WTC11 (cell line): ENCODE measurements around the gene CASKIN1. TPM values are rescaled to one million over a fixed set of nuclear protein-coding genes. Genes with fewer than 3 reads are reported as not detected.

Experiments
- ATAC-seq: fragments of 200-7000 bp; cut with Tn5 transposase; 2 replicates; pipeline ENCODE4 v1.10.0; 2021; ENCODE audit warnings: mild to moderate bottlenecking, moderate library complexity
- CTCF ChIA-PET: fragments of 300-600 bp; sonication (Branson Sonifier 250); formaldehyde crosslinking; loops from one replicate; lab custom pipeline; 2021; ENCODE audit warnings: antibody characterized with exemption; lab: Charles Lee
- POLR2A ChIA-PET: fragments of 350-600 bp; sonication (Branson Sonifier 250); formaldehyde crosslinking; loops from one replicate; lab custom pipeline; 2021; ENCODE audit warnings: antibody characterized with exemption; lab: Charles Lee
- DNase-seq: peaks from one replicate; pipeline ENCODE4 v3.0.0; 2021; ENCODE audit warnings: low spot score
- H3K27ac Mint-ChIP-seq: 2 replicates; pipeline ENCODE4 v1.8.0; 2021; ENCODE audit warnings: mixed read lengths
- H3K27me3 Mint-ChIP-seq: 2 replicates; pipeline ENCODE4 v1.8.0; 2021; ENCODE audit warnings: low read depth, mild to moderate bottlenecking, moderate library complexity, mixed read lengths
- H3K36me3 Mint-ChIP-seq: 2 replicates; pipeline ENCODE4 v1.8.0; 2021; ENCODE audit warnings: mixed read lengths
- H3K4me1 Mint-ChIP-seq: 2 replicates; pipeline ENCODE4 v1.8.0; 2022; ENCODE audit warnings: mixed read lengths
- H3K4me3 Mint-ChIP-seq: 2 replicates; pipeline ENCODE4 v1.8.0; 2021; ENCODE audit warnings: mild to moderate bottlenecking, moderate library complexity, mixed read lengths
- H3K9me3 Mint-ChIP-seq: 2 replicates; pipeline ENCODE4 v1.8.0; 2021; ENCODE audit warnings: mixed read lengths
- CREB1 ChIP-seq: sonication (generic); formaldehyde crosslinking; IDR thresholded peaks from 2 replicates; pipeline ENCODE4 v1.8.0; 2023; ENCODE audit warnings: mild to moderate bottlenecking, missing genetic modification reagents
- FOXJ3 ChIP-seq: sonication (generic); formaldehyde crosslinking; IDR thresholded peaks from 2 replicates; pipeline ENCODE4 v1.9.0; 2021; ENCODE audit warnings: missing genetic modification reagents, mild to moderate bottlenecking, borderline replicate concordance
- FOXP1 ChIP-seq: sonication (generic); formaldehyde crosslinking; IDR thresholded peaks from 2 replicates; pipeline ENCODE4 v1.8.0; 2022; ENCODE audit warnings: missing genetic modification reagents, mild to moderate bottlenecking, moderate library complexity, borderline replicate concordance
- JAZF1 ChIP-seq: fragments of 250-450 bp; sonication (Bioruptor Pico); IDR thresholded peaks from 2 replicates; pipeline ENCODE4 v1.9.0; 2021; ENCODE audit warnings: moderate library complexity, mild to moderate bottlenecking, inconsistent platforms
- NR1H2 ChIP-seq: sonication (generic); formaldehyde crosslinking; IDR thresholded peaks from 2 replicates; pipeline ENCODE4 v1.9.0; 2021; ENCODE audit warnings: mild to moderate bottlenecking, moderate library complexity, missing genetic modification reagents
- ZNF138 ChIP-seq: sonication (generic); formaldehyde crosslinking; conservative IDR thresholded peaks from 2 replicates; pipeline ENCODE4 v1.8.1; 2022; ENCODE audit warnings: mild to moderate bottlenecking, moderate library complexity, missing genetic modification reagents
- ZNF317 ChIP-seq: sonication (generic); formaldehyde crosslinking; IDR thresholded peaks from 2 replicates; pipeline ENCODE4 v1.8.1; 2023; ENCODE audit warnings: low read depth, mild to moderate bottlenecking, moderate library complexity, missing genetic modification reagents, borderline replicate concordance
- ZNF671 ChIP-seq: fragments of 250-450 bp; sonication (Bioruptor Pico); IDR thresholded peaks from 2 replicates; pipeline ENCODE4 v1.8.0; 2021; ENCODE audit warnings: mild to moderate bottlenecking
- total RNA-seq: library from RNA; stranded (reverse); gene quantifications from 3 replicates; pipeline ENCODE4 v1.2.3, GENCODE V29; 2021
- TF ChIP-seq, protein P1 (sequence below): sonication (generic); formaldehyde crosslinking; IDR thresholded peaks from 2 replicates; pipeline ENCODE4 v1.8.1; 2022; ENCODE audit warnings: mild to moderate bottlenecking, missing genetic modification reagents, moderate library complexity, borderline replicate concordance
- TF ChIP-seq, protein P2 (sequence below): sonication (generic); formaldehyde crosslinking; IDR thresholded peaks from 2 replicates; pipeline ENCODE4 v1.8.1; 2023; ENCODE audit warnings: mild to moderate bottlenecking, missing genetic modification reagents
- TF ChIP-seq, protein P3 (sequence below): fragments of 250-450 bp; sonication (Bioruptor Pico); IDR thresholded peaks from 2 replicates; pipeline ENCODE4 v1.9.0; 2021; ENCODE audit warnings: mild to moderate bottlenecking
- TF ChIP-seq, protein P4 (sequence below): sonication (generic); formaldehyde crosslinking; conservative IDR thresholded peaks from 2 replicates; pipeline ENCODE4 v1.8.1; 2022; ENCODE audit warnings: mild to moderate bottlenecking, missing genetic modification reagents
- TF ChIP-seq, protein P5 (sequence below): sonication (generic); formaldehyde crosslinking; IDR thresholded peaks from 2 replicates; pipeline ENCODE4 v1.8.1; 2023; ENCODE audit warnings: mild to moderate bottlenecking, moderate library complexity, missing genetic modification reagents
- TF ChIP-seq, protein P6 (sequence below): fragments of 250-450 bp; sonication (Bioruptor Pico); IDR thresholded peaks from 2 replicates; pipeline ENCODE4 v1.9.0; 2021; ENCODE audit warnings: mild to moderate bottlenecking
- TF ChIP-seq, protein P7 (sequence below): sonication (generic); formaldehyde crosslinking; IDR thresholded peaks from 2 replicates; pipeline ENCODE4 v1.8.1; 2023; ENCODE audit warnings: mild to moderate bottlenecking, missing genetic modification reagents, borderline replicate concordance
- TF ChIP-seq, protein P8 (sequence below): sonication (generic); formaldehyde crosslinking; IDR thresholded peaks from 2 replicates; pipeline ENCODE4 v1.8.1; 2023; ENCODE audit warnings: mild to moderate bottlenecking, missing genetic modification reagents, moderate library complexity

Gene CASKIN1
- total RNA-seq, 1 experiment from 2014 or later, result 9.4 TPM

DNA sequence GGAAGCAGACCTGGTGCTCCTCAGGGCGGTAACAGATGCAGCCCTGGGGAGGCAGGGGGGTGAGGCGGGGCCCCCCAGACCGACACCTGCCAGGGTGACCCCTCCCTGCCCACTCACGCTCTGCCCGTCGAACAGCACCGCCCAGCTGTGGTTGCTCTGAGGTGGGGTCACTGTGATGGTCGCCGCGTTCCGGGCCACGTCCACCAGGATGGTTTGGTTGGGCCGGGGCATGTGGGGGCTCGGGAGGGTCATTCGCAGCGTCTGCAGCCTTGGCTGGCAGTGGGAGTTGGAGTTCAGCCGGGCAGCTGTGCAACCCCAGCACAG lies 13.6 kb upstream of the CASKIN1 start:
- H3K9me3 Mint-ChIP-seq, result no peaks in the 10 kb centered on the region
- DNase-seq (no peak), ATAC-seq (no peak)
- H3K4me3 Mint-ChIP-seq, result no peak overlapping the region
- ChIA-PET CTCF (interaction anchor here (0.5 to 3.4 kb wide), 2 partner anchors 15 to 281 kb away, joined by 3 to 28 read pairs; no protein-coding TSS in a partner anchor), POLR2A (interaction anchor here (0.5 to 1.9 kb wide), 5 partner anchors 10 to 163 kb away, joined by 4 to 10 read pairs (median 6); partner anchors contain the start of genes ECI1, NTHL1, TRAF7 and TSC2)
- H3K27me3 Mint-ChIP-seq, result no peaks in the 10 kb centered on the region
- H3K36me3 Mint-ChIP-seq, result peaks cover 25% of the 10 kb centered on the region
- H3K4me1 Mint-ChIP-seq, result peaks cover 31% of the 10 kb centered on the region
- TF ChIP-seq, protein P1, sequence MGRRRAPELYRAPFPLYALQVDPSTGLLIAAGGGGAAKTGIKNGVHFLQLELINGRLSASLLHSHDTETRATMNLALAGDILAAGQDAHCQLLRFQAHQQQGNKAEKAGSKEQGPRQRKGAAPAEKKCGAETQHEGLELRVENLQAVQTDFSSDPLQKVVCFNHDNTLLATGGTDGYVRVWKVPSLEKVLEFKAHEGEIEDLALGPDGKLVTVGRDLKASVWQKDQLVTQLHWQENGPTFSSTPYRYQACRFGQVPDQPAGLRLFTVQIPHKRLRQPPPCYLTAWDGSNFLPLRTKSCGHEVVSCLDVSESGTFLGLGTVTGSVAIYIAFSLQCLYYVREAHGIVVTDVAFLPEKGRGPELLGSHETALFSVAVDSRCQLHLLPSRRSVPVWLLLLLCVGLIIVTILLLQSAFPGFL (CRISPR knock-in tag), result no peak
- TF ChIP-seq ZNF671 (CRISPR knock-in tag), result no peak
- TF ChIP-seq CREB1 (CRISPR knock-in tag), result no peak
- TF ChIP-seq, protein P2, sequence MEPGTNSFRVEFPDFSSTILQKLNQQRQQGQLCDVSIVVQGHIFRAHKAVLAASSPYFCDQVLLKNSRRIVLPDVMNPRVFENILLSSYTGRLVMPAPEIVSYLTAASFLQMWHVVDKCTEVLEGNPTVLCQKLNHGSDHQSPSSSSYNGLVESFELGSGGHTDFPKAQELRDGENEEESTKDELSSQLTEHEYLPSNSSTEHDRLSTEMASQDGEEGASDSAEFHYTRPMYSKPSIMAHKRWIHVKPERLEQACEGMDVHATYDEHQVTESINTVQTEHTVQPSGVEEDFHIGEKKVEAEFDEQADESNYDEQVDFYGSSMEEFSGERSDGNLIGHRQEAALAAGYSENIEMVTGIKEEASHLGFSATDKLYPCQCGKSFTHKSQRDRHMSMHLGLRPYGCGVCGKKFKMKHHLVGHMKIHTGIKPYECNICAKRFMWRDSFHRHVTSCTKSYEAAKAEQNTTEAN (CRISPR knock-in tag), result no peak
- TF ChIP-seq JAZF1 (CRISPR knock-in tag), result no peak
- TF ChIP-seq FOXP1 (CRISPR knock-in tag), result no peak
- TF ChIP-seq, protein P3, sequence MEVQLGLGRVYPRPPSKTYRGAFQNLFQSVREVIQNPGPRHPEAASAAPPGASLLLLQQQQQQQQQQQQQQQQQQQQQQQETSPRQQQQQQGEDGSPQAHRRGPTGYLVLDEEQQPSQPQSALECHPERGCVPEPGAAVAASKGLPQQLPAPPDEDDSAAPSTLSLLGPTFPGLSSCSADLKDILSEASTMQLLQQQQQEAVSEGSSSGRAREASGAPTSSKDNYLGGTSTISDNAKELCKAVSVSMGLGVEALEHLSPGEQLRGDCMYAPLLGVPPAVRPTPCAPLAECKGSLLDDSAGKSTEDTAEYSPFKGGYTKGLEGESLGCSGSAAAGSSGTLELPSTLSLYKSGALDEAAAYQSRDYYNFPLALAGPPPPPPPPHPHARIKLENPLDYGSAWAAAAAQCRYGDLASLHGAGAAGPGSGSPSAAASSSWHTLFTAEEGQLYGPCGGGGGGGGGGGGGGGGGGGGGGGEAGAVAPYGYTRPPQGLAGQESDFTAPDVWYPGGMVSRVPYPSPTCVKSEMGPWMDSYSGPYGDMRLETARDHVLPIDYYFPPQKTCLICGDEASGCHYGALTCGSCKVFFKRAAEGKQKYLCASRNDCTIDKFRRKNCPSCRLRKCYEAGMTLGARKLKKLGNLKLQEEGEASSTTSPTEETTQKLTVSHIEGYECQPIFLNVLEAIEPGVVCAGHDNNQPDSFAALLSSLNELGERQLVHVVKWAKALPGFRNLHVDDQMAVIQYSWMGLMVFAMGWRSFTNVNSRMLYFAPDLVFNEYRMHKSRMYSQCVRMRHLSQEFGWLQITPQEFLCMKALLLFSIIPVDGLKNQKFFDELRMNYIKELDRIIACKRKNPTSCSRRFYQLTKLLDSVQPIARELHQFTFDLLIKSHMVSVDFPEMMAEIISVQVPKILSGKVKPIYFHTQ (CRISPR knock-in tag), result no peak
- H3K27ac Mint-ChIP-seq, result no peak overlapping the region

DNA sequence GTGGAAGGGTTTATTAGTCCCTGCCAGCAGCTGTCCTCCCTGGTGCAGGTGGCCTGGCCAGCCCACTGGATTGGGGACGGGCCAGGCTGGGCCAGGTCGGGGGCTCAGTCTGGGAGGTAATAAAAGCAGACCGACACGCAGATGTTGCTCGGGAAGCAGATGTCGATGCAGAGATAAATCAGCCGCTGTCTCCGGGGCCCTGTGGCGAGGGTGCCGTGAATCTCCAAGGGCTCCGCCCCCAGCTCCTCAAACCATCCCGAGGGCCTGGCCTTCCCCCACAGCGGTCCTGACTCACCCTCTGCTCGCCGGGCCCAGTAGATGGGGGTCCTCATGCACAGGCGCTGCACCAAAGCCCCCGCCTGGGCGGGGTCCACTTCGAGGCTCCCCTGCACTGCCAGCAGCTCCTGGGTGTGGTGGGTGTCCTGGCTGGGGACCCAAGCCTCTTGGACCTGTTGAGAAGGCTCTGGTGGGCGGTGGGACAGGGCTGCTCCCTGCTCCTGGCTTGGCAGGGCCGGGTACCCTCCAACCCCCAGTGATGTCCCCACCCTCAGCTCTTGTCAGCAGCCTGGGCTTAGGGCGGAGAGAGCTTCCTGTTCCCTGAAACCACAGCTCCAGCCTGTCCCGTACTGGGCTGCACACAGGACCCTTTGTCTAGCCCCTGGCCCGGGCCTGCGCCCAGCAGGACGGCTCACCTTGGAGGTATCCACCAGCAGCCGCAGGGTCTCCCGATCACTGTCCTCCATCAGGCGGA lies 13.0 kb upstream of the CASKIN1 start:
- H3K27me3 Mint-ChIP-seq, result no peaks in the 10 kb centered on the region; the same call in 1 of the 2 replicates
- H3K27ac Mint-ChIP-seq, result no peak overlapping the region
- ATAC-seq, result no peak
- ChIA-PET CTCF (interaction anchor here (0.5 to 3.4 kb wide), 2 partner anchors 15 to 281 kb away, joined by 3 to 28 read pairs; no protein-coding TSS in a partner anchor), POLR2A (interaction anchor here (0.5 to 1.9 kb wide), 4 partner anchors 42 to 162 kb away, joined by 4 to 10 read pairs (median 6); partner anchors contain the start of genes ECI1, NTHL1, TRAF7 and TSC2)
- H3K9me3 Mint-ChIP-seq, result no peaks in the 10 kb centered on the region
- TF ChIP-seq, protein P4, sequence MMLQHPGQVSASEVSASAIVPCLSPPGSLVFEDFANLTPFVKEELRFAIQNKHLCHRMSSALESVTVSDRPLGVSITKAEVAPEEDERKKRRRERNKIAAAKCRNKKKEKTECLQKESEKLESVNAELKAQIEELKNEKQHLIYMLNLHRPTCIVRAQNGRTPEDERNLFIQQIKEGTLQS (CRISPR knock-in tag), result no peak
- TF ChIP-seq, protein P5, sequence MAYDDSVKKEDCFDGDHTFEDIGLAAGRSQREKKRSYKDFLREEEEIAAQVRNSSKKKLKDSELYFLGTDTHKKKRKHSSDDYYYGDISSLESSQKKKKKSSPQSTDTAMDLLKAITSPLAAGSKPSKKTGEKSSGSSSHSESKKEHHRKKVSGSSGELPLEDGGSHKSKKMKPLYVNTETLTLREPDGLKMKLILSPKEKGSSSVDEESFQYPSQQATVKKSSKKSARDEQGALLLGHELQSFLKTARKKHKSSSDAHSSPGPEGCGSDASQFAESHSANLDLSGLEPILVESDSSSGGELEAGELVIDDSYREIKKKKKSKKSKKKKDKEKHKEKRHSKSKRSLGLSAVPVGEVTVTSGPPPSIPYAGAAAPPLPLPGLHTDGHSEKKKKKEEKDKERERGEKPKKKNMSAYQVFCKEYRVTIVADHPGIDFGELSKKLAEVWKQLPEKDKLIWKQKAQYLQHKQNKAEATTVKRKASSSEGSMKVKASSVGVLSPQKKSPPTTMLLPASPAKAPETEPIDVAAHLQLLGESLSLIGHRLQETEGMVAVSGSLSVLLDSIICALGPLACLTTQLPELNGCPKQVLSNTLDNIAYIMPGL (CRISPR knock-in tag), result no peak
- no peak for TF ChIP-seq ZNF317
- TF ChIP-seq, protein P6, sequence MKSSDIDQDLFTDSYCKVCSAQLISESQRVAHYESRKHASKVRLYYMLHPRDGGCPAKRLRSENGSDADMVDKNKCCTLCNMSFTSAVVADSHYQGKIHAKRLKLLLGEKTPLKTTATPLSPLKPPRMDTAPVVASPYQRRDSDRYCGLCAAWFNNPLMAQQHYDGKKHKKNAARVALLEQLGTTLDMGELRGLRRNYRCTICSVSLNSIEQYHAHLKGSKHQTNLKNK, result no peak
- TF ChIP-seq ZNF138 (CRISPR knock-in tag), result no peak
- no peak for TF ChIP-seq FOXP1 (CRISPR knock-in tag)
- TF ChIP-seq FOXJ3 (CRISPR knock-in tag), result no peak
- TF ChIP-seq NR1H2 (CRISPR knock-in tag), result no peak
- TF ChIP-seq, protein P7, sequence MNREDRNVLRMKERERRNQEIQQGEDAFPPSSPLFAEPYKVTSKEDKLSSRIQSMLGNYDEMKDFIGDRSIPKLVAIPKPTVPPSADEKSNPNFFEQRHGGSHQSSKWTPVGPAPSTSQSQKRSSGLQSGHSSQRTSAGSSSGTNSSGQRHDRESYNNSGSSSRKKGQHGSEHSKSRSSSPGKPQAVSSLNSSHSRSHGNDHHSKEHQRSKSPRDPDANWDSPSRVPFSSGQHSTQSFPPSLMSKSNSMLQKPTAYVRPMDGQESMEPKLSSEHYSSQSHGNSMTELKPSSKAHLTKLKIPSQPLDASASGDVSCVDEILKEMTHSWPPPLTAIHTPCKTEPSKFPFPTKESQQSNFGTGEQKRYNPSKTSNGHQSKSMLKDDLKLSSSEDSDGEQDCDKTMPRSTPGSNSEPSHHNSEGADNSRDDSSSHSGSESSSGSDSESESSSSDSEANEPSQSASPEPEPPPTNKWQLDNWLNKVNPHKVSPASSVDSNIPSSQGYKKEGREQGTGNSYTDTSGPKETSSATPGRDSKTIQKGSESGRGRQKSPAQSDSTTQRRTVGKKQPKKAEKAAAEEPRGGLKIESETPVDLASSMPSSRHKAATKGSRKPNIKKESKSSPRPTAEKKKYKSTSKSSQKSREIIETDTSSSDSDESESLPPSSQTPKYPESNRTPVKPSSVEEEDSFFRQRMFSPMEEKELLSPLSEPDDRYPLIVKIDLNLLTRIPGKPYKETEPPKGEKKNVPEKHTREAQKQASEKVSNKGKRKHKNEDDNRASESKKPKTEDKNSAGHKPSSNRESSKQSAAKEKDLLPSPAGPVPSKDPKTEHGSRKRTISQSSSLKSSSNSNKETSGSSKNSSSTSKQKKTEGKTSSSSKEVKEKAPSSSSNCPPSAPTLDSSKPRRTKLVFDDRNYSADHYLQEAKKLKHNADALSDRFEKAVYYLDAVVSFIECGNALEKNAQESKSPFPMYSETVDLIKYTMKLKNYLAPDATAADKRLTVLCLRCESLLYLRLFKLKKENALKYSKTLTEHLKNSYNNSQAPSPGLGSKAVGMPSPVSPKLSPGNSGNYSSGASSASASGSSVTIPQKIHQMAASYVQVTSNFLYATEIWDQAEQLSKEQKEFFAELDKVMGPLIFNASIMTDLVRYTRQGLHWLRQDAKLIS, result no peak
- TF ChIP-seq, protein P8, sequence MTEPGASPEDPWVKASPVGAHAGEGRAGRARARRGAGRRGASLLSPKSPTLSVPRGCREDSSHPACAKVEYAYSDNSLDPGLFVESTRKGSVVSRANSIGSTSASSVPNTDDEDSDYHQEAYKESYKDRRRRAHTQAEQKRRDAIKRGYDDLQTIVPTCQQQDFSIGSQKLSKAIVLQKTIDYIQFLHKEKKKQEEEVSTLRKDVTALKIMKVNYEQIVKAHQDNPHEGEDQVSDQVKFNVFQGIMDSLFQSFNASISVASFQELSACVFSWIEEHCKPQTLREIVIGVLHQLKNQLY, result no peak
- H3K4me1 Mint-ChIP-seq, result peaks cover 34% of the 10 kb centered on the region
- no peak for DNase-seq
- H3K36me3 Mint-ChIP-seq, result peaks cover 25% of the 10 kb centered on the region
- no peak overlapping the region for H3K4me3 Mint-ChIP-seq
